GM21515 (cell line): ENCODE results near the gene WNT9A.
"Not testable (repeated sequence)": the region's sequence is repeated elsewhere in the genome, so short reads cannot be mapped to it uniquely, and the experiment has no call there.

Source experiments
- ATAC-seq: cut with Tn5 transposase; IDR thresholded peaks from one replicate; pipeline ENCODE4 v1.9.1; 2021; ENCODE audit not compliant: unreplicated experiment

The WNT9A gene, protein sequence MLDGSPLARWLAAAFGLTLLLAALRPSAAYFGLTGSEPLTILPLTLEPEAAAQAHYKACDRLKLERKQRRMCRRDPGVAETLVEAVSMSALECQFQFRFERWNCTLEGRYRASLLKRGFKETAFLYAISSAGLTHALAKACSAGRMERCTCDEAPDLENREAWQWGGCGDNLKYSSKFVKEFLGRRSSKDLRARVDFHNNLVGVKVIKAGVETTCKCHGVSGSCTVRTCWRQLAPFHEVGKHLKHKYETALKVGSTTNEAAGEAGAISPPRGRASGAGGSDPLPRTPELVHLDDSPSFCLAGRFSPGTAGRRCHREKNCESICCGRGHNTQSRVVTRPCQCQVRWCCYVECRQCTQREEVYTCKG

DNA sequence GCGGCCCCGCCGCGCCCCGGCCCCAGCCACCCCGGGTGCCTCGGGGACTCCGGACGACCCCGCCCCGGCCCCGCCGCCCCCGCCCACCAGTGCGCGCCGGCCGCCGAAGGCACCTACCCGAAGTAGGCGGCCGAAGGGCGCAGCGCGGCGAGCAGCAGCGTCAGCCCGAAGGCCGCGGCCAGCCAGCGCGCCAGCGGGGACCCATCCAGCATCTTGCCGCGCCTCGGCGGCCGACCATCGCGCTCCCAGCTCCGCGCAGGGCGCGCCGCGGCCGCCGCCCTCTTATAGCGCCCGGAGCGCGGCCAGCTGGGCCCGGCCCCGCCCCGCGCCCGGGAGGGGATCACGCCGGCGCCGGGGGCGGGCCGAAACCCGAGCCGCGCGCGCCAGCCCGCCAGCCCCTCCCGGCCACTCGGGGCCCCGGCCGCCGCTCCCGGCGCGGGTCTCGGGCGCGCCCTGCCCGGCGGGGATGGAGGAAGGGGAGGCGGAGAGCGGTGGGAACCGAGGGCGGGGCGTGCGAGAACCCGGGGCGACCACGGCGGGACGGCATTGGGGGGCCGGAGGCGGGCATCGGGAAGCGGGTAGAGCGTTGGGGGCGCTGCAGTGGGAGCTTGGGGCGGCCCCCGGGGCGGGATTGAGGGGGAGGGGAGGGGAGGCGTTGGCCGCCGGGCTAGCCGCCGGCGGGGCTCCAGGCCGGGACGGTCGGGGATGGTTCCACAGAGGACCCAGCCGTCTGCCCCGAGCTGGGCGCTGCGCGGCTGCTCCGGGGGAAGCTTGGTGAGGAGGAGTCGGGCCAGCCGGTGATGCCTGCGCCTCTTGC, at the start of gene WNT9A:
WNT9A (minus strand) TSS at position 257 of the 817 bp plus-strand sequence; CDS start at position 212, 45 bp downstream.
- no peak for ATAC-seq

DNA sequence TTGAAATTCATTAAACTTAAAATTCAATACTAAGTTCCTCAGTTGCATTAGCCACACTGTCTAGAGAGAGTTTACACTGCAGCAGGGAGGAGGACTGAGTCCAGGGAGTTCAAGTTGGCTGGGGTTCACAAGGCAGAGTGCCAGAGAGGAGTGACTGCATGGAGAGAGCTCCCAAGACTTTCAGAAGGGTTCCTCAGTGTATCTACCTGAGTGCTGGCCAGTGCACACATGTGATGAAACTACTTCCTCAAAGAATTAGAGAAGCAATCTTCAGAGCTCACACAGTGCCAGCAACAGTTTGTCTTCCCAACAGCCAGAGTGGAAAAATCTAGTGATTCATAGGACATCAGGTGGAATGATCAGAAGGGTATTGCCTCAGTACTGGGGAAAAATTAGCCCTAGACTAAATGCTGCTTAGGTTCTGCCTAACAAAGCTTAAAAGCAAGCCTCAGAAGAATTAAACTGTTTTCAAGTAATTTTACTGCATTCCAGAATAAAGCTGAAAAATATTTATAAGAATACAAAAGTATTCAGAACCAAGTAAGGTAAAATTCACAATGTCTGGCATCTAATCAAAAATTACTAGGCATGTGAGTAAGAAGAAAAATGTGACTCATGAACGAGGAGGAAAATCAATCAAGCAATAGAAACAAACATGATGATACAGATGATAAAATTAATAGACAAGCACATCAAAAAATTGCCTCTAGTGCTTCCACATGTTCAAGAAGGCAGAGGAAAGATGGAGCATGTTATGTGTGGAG, 48.6 kb upstream of the WNT9A start:
- ATAC-seq = no peak

DNA sequence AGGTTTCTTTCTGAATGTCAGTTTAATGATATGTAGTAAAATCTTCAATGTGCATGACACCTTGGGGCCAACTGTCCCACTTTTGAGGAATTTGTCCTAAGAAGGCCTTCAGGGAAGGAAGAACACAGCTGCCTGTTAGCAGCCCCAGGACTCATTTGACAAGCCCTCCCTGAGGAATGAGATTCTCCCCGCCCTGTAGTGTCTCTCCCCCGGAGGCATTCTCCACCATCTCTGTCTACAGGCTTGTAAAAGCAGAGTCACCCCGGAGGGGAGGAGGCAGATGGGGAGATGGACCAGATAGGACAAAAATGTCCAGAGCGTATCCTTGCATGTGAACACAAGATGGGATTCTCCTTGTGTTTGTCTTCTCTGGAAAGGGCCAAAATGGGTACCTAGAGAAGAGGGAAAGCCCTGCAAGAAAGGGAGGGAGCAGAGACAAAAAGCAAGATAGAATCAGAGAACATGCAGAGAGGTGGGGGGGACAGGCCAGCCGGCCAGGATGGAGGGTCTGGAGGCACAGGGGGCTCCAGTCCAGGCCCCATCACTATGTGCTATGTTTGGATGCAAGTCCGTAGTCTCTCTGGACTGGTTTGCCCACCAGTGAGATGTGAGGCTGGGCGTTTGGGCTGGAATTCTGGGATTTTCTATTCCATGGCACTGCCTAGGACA, 47.0 kb upstream of the WNT9A start:
- ATAC-seq = no peak

DNA sequence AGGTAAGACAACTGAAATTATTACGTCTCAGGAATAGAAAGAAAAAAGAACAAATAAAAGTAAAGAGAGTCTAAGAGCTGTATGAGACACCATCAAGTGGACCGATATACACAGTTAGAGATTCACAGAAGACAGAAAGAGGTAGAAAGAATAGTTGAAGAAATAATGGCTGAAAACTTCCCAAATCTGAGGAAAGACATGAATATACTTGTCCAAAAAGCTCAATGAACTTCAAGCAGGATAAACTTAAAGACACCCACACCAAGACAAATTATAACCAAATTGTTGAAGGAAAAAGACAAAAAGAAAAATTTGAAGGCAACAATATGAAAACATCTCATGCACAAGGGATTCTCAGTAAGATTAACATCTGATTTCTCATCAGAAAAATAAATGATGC, 39.4 kb upstream of the WNT9A start:
- no peak for ATAC-seq

DNA sequence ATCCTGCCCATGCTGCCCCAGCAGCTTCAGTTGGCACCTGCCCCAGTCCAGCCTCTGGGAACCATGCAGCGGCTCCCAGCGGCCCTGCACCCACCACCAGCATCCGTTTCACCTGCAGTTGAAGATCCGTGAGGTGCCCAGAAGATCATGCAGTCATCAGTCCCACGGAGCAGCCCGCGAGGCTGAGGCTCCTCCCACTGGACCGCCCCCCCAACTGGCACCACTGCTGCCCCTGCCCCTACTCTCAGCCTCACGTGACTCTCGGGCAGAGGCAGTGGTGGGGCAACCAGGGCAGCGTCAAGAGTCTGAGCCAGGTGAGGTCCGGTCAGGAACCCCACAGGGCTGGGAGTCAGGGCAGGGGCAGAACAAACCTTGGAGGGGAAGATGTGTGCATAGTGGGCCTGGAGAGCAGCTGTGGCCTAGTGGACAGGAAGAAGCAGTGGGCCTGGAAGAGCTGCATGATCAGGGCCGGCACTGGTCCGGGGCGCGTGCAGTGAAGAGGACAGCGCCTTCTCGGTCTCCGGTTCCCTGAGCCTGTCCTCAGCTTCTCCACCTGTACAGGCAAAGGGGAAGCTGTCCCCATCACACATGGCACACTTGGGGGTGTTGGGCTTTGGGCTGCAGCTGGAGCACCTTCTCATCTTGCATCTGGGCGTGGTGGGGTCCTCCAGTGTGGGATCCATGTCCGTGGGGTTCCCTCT, 28.0 kb upstream of the WNT9A start:
- ATAC-seq = not testable (repeated sequence)

DNA sequence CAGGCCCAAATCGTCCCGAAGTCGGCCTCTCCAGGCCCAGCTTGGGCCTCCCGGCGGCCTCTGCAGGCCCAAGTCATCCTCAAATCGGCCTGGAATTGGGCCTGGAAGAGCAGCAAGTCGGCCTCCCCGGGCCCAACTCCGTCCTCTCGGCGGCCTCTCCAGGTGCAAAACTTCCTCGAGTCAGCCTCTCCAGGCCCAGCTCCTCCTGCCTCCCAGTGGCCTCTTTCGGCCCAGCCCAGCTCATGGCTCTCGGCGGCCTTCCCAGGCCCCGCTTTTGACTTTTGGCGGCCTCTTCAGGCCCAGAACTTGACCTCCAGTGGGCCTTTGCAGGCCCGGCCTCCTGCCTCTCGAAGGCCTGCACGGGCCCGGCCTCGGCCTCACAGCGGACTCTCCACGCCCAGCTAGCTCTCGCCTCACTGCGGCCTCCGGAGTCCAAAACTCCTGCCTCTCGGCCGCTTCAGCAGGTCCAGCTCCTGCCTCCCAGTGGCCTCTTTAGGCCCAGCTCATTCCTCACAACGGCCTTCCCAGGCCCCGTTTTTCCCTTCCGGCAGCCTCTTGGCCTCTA, 26.1 kb upstream of the WNT9A start:
- not testable (repeated sequence) for ATAC-seq

DNA sequence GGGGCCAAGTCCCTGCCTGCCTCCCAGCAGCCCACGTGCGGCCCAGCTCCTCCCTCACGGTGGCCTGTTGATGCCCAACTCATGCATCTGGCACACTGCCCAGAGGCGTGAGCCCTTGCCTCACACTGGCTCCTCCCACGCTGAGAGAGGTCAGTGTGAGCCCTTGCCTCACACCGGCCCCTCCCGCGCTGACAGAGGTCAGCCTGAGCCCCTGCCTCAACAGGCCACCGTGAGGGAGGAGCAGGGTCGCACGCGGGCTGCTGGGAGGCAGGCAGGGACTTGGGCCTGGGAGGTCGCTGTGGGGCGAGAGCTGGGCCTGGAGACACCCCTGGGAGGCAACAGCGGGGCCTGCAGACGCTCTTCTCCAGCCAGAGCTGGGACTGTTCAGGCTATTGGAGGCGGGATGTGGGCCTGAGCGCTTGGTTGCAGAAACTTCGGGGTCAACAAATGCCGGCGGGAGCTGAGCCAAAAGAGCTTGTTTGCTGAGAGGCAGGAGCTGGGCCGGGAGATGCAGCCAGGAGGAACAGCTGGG, 25.2 kb upstream of the WNT9A start:
- not testable (repeated sequence) for ATAC-seq

DNA sequence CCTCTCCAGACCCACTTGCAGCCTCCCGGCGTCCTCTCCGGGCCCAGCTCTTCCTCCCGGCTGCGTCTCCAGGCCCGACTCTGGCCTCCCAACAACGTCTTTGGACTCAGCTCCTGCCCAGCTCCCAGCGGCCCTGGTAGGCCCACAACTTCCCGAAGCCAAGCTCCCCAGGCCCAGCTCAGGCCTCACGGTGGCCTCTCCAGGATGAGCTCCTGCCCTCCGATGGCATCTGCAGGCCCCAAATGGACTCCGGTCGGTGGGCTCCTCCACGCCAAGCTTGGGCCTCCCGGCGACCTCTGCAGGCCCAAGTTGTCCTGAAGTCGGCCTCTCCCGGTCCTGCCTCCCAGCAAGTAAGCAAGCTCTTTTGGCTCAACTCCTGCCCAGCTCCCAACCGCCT, 24.5 kb upstream of the WNT9A start:
- not testable (repeated sequence) for ATAC-seq

DNA sequence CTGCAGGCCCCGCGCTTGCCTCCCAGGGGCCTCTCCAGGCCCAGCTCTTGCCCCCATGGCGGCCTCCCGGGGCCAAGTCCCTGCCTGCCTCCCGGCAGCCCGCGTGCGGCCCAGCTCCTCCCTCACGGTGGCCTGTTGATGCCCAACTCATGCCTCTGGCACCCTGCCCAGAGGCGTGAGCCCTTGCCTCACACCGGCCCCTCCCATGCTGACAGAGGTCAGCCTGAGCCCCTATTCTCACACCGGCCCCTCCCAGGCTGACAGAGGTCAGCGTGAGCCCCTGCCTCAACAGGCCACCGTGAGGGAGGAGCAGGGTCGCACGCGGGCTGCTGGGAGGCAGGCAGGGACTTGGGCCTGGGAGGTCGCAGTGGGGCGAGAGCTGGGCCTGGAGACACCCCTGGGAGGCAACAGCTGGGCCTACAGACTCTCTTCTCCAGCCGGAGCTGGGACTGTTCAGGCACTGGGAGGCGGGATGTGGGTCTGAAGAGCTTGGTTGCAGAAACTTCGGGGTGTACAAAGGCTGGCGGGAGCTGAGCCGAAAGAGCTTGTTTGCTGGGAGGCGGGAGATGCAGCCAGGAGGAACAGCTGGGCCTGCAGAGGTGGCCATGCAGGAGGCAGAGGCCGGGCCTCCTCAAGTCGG, 24.0 kb upstream of the WNT9A start:
- ATAC-seq = not testable (repeated sequence)

DNA sequence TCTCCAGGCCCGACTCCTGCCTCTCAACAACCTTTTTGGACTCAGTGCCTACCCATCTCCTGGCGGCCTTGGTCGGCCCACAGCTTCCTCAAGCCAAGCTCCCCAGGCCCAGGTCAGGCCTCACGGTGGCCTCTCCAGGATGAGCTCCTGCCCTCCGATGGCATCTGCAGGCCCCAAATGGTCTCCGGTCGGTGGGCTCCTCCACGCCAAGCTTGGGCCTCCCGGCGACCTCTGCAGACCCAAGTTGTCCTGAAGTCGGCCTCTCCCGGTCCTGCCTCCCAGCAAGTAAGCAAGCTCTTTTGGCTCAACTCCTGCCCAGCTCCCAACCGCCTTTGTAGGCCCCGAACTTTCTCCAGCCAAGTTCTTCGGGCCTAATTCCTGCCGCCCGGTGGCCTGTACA, 23.5 kb upstream of the WNT9A start:
- not testable (repeated sequence) for ATAC-seq

DNA sequence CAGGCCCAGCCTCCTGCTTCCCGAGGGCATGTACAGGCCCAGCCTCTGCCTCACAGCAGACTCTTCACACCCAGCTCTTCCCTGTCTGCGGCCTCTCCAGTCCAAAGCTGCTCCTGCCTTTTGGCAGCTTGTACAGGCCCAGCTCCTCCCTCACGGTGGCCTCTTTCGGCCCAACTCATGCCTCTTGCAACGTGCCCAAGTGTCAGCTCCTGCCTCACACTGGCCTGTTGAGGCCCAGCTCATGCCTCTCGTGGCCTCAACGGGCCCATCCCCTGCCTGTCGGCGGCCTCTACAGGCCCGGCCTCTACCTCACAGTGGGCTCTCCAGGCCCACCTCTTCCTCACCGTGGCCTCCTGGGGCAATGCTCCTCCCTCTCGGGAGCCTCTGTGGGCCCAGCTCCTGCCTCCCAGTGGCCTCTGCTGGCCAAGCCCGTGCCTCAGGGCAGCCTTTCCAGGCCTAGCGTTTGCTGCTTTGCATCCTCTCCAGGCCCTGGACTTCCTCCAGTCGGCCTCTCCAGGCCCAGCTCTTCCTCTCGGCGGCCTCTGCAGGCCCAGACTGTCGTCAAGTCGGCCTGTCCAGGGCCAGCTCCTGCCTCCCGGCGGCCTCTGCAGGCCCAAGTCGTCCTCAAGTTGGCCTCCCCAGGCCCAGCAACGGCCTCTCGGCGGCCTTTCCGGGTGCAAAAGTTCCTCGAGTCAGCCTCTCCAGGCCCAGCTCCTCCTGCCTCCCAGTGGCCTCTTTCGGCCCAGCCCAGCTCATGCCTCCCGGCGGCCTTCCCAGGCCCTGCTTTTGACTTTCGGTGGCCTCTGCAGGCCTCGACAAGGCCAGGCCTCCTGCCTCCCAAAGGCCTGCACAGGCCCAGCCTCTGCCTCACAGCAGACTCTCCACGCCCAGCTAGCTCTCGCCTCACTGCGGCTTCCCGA, 22.6 kb upstream of the WNT9A start:
- not testable (repeated sequence) for ATAC-seq

DNA sequence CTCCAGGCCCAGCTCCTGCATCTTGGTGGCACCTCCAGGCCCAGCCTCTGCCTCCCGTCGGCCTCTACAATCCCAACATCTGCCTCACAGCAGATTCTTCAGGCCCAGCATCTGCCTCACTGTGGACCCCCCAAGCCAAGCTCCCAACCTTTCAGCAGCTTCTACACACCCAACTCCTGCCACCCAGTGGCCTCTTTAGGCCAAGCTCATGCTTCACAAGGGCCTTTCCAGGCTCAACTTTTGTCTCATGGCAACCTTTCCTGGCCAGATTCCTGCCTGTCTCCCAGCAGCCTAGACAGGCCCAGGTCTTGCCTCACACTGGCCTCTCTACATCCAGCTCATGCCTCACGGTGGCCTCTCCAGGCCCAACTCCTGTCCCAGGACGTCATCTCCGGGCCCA, 20.1 kb upstream of the WNT9A start:
- ATAC-seq = not testable (repeated sequence)

DNA sequence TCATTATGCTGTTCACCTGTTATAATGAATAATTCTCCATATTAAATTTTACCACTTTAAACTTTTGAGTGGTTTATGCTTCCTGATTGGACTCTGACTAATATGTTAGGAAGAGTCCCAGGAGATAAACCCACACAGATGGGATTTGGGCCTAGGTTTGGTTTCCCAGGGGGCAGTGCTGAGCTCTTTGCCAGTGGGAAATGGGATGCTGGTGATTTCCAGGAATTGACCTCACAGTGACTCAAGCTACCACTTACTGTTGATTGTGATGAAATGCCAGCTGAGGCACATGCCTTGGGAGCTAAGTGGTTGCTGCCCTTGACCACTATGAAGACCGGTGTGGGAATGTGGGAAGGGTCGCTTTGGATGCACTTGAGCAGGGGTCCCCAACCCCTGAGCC, 19.0 kb upstream of the WNT9A start:
- not testable (repeated sequence) for ATAC-seq

DNA sequence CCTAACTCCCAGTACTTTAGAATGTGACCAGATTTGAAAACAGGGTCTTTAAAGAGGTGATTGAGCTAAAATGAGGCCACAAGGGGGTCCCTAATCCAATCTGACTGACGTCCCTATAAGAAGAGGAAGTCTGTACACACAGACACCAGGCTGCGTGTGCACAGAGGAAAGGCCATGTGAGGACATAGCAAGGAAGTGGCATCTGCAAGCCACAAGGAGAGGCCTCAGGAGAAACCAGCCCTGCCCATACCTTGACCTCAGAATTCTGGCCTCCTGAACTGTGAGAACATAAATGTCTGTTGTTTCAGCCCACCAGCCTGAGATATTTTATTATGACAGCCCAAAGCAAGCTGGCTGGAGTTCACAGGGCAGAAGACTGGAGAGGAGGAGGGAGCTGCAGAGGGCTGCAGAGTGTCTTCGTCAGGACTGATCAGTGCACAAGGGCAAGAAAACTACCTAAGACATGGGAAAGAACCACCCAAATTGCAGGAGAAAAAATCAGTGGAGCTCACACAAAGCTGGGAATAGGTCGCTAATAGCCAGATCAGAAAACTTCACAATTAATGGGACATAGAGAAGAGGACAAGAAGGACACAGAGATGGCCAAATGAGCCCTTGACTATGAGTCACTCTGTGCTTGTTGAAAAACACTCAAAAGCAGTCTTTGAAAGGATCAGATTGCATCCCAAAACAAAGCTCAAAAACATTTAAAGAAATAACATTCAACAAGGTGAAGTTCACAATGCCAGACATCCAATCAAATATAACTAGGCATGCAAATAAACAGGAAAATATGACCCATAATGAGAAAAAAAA, 14.1 kb upstream of the WNT9A start:
- ATAC-seq = no peak

DNA sequence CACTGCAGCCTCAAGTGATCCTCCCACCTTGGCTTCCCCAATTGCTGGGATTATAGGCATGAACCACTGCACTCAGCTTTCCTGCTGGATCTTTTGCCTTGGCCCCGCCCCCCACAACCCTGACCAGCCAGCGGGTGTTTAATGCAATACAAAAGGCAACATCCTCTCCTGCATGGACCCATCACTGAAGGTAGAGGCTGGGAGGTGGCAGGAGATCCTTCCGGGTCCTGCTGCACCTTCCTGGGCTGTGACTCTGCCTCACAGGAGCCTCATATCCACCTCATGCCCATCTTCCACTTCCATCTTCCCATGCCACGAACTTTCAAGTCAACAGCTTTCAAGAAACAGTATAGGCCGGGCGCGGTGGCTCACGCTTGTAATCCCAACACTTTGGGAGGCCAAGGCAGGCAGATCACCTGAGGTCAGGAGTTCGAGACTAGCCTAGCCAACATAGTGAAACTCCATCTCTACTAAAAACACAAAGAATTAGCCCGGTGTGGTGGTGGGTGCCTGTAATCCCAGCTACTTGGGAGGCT, 11.7 kb upstream of the WNT9A start:
- ATAC-seq = no peak

DNA sequence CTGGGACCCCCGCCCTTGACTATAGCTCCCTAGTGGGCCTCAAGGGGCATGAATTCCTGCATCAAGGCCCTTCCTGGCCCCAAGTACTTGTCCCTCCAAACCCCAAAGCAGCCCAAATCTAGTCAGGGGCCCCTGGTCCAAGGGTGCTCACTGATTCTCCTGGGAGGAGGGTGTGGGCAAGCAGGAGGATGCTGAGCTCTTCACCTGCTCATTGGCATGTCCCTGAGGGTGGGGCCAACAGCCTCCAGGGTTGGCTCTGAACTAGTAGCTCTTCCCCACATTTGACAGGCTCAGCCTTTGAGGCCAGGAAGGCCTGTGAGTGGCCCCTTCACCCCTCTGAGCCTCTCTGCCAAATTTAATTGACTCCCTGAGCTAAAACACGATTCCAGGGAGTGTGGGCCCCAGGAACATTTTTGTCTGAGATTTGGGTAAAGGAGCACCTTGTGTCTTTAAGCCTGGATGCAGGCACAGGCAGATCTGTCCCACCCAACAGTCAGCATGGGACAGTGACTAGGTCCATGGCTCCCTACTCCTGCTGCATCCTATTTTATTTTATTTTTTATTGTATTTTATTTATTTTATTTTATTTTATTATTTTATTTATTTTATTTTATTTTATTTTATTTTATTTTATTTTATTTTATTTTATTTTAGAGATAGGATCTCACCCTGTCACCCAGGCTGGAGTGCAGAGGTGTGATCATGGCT, 11.0 kb upstream of the WNT9A start:
- ATAC-seq = no peak
